GM19372 (cell line): ENCODE measurements around the gene RGS6.

Experiments
- ATAC-seq: cut with Tn5 transposase; IDR thresholded peaks from one replicate; pipeline ENCODE4 v1.9.1; 2021; ENCODE audit warnings: mild to moderate bottlenecking, low read depth, moderate library complexity; ENCODE audit not compliant: unreplicated experiment

The RGS6 gene

DNA sequence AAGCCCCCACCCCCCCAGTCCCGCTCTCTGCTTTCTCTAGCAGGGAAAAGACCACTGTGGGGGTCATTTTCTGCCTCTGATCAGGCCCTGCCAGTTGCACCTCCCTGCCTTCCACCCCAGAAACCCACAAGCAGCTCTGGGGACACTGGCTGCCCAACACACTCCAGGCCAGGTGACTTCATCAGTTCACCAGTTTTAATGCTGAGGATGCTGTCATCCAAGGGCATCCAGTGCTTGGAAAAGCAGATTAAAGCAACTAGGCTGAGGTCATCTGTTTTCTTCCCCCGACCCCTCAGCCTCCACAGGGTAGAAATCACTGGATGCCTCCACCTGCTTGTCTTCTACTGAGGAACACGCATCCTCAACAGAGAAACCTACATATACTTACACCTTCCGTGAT lies 679.3 kb downstream of the RGS6 start:
- no peak for ATAC-seq

GRCh38 chr14:72612041-72612440 lies 679.8 kb downstream of the RGS6 start:
- ATAC-seq, result no peak

GRCh38 chr14:72613231-72613974 lies 681.2 kb downstream of the RGS6 start:
- ATAC-seq, result no peak

GRCh38 chr14:72613975-72614319 lies 681.7 kb downstream of the RGS6 start:
- ATAC-seq, result no peak

DNA sequence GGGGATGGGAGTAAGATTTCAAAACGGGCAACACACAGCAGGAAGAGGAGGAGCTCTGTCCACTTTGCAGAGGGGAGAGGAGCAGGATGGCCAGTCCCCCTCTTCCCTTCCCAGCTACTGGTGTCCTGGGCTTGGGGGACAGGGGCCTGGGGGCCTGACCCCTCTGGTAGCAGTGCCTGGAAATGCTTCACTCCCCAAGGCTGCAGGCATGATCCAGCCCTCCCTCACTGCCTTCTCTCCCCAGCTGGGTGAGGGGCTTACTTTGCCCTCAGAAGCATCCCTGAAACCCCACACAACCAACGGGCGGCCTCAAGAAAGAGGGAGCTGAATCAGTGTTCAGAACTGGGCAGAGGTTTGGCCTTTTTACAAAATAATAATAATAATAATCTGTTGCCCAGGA lies 682.1 kb downstream of the RGS6 start:
- no peak for ATAC-seq

DNA sequence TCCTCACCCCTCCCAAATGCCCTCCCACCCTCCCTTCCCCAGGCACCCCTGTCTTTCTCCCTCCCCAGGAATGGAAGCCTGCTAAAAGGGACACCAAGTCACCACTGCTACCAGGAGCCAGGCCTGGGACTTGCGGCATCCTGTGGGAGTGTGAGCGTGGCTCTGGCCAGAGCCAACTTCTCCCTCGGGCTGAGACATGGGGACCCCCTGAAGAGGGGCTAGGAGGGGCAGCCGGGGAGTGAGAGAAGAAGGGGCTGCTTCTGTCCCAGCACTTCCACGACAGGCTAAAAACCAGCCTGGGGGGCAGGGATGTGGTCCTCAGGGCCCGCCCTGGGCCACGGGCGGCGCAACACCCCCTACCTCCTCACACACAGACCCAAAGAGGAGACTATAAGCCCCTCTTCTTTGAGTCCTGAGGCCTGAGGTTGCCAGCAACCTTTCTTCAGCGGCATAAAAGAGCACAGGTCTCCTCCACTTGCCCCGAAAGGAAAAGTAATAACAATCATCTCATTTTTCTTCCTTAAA lies 682.7 kb downstream of the RGS6 start:
- no peak for ATAC-seq

- ATAC-seq, result no peak
Observed at GRCh38 chr14:72615451-72616121, 683.4 kb downstream of the RGS6 start.
